Bone marrow (tissue), 2 donors: Measurements from ENCODE around the gene TMEM129.

ENCODE experiments used
- DNase-seq, 2 donors: peaks; one replicate each; lab custom pipeline; 2025; lab: John Stamatoyannopoulos, UW

The TMEM129 gene

DNA sequence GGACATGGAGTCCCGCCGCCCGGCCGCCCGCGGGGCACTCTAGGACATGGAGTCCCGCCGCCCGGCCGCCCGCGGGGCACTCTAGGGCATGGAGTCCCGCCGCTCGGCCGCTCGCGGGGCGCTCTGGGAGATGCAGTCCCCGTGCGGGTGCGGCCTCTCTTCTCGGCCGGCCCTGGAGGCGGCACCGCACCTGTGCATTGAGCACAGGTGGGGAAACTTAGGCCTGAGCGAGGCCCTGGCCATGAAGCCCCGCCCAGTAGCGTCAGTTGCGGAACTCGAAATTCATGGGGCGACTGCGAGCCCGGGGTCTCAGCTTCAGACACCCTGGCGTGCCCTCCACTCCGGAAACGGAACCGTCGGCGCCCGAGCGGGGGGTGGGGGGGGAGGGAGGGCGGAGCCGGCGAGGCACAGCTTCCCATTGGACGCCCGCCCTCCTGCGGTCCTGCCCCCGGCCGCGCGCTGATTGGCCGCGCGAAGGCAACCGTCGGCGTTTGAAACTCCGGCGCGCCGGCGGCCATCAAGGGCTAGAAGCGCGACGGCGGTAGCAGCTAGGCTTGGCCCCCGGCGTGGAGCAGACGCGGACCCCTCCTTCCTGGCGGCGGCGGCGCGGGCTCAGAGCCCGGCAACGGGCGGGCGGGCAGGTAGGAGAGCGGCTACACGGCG, at the start of gene TMEM129, which contains the start of gene TACC3:
Gene TMEM129 (minus strand): TSS at position 321 of the 663 bp plus-strand sequence. CDS start 486 bp downstream, outside the sequence.
Gene TACC3 (plus strand): TSS at position 519 of the 663 bp plus-strand sequence. CDS start 1,901 bp downstream, outside the sequence.
- peak; percentile 83 to 86 for DNase-seq

GRCh38 chr4:1770791-1771231, 49.7 kb upstream of the TMEM129 start:
- no peak for DNase-seq

DNA sequence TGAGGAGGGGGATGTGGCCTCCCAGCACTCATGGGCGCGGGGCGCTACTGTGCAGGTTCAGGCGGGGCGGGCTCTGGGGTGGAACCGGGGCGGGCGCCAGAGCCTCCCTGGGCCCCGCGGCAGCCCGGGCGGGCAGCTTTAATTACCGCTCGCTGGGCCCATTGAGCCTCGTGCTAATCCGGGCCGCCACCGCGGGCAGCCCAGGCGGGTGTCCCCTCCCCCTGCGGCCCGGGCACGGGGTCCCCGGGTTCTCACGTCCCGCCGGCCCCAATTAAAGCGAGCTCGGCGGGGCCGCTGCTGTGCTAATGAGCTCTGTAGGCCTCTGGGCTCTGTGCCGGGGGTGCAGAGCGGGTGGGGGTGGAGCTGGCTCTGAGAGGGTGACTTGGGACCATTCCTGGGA, 49.1 kb upstream of the TMEM129 start:
- DNase-seq, result no peak

DNA sequence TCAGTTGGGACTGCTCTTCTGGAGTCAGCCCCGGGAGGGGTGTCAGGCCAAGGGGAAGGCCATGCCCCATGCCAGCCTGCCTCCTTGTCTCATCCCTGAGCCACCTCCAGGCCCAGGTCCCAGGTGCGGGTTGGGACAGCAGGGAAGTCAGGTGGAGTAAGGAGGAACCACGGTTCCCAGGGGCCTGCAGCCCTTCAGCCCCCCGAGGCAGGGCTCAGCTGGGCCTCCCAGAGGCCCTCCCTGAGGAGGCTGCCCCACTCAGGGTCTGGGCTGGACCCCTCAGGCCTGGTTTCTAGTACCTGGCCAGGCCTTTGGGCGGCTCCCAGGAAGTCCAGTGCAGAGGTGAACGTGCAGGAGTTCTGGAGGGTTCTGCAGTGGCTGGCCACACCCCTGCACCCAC, 48.6 kb upstream of the TMEM129 start:
- no peak for DNase-seq

DNA sequence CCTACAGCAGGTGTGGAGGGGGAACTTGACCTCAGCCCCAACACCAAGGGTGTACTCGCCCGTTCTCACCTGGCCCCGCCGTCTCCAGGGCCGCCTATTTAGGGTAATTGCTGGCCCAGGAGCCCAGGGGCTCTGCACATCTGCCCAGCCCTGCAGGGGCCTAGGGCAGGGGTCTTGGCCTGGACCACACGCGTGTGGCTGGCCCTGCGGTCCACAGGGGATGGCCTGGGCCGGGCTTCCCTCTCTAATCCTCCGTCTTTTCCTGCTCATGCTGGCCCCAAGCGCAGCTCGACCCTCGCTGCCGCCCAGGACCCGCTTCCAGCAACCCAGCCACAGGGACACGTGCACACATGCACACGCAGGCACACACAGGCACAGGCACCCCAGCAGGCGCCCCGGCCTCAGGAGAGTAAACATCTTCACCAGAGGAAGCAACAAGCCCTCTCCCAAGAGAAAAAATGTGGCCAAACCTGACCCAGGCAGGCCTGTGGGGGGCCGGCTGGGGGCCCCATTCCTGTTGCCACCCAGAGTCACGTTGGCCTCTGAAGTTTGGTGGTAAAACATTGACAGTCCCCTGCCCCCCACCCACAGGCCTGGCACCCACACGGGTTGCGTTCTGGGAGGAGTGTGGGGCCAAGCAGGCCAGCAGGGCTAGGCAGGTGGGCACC, 47.4 kb upstream of the TMEM129 start:
- DNase-seq, result no peak

DNA sequence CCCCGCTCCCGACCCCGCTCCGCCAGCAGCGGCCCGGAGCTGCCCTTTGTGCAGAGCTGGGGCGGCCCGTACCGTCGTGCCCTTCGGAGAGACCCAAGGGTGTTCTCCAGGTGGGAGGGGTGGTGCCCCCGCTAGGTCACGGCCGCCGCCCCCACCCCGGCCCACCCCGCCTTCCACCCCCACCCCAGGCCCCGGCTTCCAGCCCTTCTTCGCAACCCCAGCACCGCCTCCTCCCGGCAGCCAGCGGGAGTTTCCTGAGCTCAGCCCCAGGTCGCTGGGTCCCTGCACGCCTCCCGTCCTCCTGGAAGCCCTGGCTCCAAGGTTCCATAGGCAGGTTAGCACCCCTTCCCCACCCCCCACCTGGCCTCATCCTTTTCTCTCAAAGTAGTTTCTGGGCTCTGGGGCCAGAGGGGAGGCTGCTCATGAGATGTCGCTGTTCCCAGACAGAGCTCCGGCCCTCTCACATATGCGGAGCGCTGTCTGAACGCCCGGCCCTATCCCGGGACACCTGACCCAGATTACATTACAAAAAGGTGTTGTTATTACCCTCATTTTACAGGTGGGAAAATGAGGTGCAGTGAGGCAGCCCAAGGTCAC, 46.7 kb upstream of the TMEM129 start:
- DNase-seq, result no peak

DNA sequence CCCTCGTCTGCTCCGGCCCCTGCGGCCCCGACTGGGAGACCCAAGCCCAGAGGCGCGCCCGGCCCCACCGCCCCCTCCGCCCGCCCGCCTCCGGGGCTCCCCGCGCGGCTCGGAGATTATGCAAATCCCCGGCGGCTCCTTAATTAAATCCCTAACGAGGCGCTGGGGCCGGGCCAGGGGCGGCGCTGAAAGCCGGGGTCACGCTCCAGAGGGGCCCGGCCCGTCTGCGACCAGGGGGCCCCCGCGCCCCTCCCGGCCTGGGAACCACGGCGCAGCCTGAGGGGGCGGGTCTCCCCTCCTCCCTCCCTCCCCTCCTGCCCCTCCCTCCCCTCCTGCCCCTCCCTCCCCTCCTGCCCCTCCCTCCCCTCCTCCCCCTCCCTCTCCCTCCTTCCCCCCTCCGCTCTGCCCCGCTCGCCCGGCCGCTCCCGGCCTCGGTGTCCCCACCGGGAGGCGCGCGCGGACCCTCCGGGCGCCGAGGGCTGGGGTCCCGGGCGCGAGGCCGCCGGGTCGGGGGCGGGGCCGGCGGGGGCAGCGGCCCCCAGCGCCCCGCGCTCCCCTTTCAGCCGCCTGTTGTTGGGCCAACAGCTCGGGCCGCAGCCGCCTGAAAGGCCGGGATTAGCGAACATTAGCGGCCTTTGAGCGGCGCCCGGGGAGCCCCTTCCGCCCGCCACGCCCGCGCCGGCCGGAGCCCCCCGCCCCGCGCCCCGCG, 46.1 kb upstream of the TMEM129 start:
- DNase-seq, result no peak

GRCh38 chr4:1766106-1767060, 45.3 kb upstream of the TMEM129 start:
- no peak for DNase-seq

GRCh38 chr4:1765409-1766072, 44.4 kb upstream of the TMEM129 start:
- DNase-seq, result no peak

GRCh38 chr4:1764670-1765069, 43.5 kb upstream of the TMEM129 start:
- no peak for DNase-seq

DNA sequence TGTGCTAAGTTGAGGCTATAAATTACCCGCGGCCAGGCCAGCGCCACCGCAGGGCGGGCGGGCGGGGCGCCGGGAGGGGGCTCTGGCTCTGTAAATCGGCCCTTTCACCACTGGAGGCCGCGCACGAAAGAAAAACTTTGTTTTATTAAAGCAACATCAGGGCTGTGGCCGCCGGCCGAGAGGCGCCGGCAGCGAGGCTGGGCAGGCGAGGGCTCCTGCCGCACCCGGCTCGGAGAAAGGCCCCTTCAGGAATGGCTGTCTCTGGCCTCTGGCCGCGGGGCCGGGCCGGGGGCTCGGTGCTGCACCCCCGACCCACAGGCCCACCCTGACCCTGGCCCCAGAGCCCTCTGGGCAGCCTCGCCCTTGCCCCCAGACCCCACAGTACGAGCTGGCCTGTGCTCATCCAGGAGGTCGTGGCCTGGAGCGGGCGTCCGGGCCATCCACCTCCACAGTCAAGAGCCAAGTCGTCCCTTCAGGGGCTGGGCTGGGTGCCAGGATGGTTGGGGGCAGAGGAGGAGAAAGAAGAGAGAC, 42.5 kb upstream of the TMEM129 start:
- no peak for DNase-seq

DNA sequence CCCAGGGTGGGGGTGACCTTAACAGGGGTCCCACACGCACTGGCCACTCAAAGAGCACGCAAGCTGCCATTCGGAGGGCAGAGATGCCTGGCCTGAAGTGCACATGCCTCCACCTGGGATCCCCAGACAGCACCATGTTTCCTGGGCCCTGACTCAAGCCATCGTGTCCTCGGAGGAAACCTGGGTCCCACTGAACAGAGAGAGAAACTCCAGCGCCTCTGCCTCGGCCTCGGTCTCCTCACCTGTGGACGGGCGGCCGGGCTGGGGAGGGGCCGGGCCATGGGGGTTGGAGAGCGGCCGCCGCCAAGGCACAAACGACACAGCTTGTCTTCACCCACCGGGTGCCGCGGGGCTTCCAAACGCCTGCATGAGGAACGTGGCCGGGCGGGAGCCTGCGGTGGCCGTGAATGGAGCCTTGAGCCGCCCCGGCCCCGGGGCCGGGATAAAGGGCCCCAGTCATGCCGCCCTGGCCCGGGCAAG, 42.0 kb upstream of the TMEM129 start:
- no peak for DNase-seq

DNA sequence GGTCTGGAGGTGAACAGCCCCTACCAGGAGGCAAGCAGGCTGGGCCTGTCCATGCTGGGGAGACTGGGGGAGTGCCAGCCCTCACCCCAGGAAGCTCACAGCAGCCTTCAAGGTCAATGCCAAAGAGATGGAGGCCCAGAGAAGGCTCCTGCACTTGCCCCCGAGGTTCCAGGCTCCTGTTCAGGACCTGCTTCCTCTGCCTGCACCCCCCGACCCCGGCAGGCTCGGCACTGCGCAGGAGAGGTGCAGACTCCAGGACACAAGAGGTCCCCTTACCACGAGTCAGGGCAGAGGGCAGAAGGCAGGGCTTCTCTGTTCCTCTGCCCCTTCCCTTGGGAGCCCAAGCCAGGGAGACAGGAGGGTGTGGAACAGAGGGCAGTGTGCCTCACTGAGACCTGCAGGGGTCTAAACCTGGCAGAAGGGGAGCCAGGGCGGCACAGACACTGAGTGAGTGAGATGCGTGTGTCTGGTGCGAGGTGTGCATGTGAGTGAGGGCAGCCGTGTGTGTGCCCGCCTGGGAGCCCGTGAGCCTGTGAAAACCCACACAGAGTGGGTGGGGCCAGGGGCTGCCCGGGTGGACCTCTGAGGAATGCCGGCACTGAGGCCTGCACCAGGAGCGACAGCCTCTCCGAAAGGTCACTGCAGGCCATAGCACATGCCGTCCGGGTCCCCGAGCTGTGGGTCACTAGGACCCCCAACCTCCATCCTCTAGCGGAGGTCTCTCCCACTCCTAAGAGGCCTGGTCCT, 41.3 kb upstream of the TMEM129 start:
- no peak for DNase-seq

- DNase-seq, result no peak
These were observed 40.1 kb upstream of the TMEM129 start for GRCh38 chr4:1761130-1761689.

DNA sequence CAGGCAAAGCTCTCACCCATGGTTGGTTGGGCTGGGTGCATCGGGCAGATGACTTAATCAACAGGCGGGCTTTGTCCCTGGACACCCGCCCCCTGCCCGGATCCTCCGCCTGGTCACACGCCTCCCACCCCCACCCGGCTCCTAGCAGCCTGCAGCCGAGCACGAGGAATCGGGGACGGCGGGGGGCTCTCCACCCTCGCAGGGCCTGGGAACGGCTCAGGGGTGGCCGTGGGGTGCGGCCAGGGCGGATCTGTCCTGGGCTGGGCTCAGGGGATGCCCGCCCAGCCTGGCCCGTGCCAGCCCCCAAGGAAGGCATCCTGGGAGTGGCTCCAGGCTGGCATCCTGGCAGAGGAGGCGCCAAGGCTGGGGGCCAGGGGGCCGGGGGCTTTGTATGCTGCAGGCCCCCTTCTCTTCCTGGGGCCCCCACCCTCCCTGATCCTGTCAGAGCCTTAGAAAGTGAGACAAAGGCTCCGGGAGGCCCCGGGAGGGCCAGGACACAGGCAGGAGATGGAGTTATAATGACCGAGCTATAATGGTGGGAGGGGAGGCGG, 39.5 kb upstream of the TMEM129 start:
- no peak for DNase-seq

- DNase-seq, result no peak
These were observed 38.7 kb upstream of the TMEM129 start for GRCh38 chr4:1759818-1760223.

- DNase-seq, result no peak
These were observed 38.2 kb upstream of the TMEM129 start for GRCh38 chr4:1759170-1759817.

DNA sequence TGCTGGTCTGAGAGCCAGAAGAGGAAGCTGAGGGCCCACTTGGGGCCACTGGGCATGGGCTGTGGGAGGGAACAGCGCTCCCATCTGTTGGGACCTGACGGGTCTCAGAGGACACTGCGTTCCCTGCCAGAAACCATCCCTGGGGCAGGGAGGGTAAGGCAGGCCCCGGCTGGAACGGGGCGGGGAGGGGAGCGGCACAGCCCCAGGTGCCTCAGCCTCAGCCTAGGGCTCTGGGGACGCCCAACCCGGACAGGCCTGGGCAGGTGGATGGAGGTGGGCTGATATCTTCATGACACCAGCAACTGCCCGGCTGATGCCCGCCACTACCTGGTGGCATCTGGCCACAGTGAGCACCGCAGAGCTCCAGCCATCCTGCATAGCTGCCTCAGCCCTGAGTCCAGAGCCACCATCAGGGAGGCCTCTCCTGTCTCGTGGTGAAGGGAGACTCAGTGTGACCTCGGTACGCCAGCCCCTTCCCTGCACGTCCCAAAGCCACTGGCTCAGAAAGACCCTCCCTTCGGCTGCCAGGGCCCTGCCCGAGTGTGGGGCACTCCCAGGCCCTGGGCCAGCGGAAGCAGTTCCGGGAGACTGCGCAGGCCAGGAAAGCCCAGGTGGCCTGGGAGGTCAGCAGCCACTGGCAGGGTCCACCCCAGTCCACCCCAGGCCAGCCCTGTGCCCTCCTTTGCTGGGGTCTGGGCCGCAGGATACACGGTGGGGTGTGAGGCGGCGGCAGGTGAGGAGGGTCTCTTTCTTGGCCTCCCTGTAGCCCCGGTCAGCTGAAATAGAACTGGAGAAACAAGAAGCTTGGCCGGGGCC, 37.4 kb upstream of the TMEM129 start:
- DNase-seq, result no peak
